Adipocyte (in vitro differentiated cells): Measurements from ENCODE around the gene BOD1L1.

Experiments used
- DNase-seq: peaks from one replicate; pipeline ENCODE4 v3.0.0-alpha.2; 2015; ENCODE audit warnings: low read depth
- H3K27me3 ChIP-seq: replicated peaks from 2 replicates; pipeline ENCODE4 v1.7.0; 2013; ENCODE audit warnings: mild to moderate bottlenecking, low read length, moderate library complexity; ENCODE audit not compliant: control insufficient read depth, insufficient read depth
- H3K36me3 ChIP-seq: 2 replicates; pipeline ENCODE4 v1.7.0; 2013; ENCODE audit warnings: low read length, mild to moderate bottlenecking, moderate library complexity; ENCODE audit not compliant: control insufficient read depth, insufficient read depth, severe bottlenecking
- H3K4me1 ChIP-seq: 2 replicates; pipeline ENCODE4 v1.7.0; 2013; ENCODE audit warnings: mild to moderate bottlenecking, low read length, moderate library complexity; ENCODE audit not compliant: control insufficient read depth, insufficient read depth
- H3K4me3 ChIP-seq: 2 replicates; pipeline ENCODE4 v1.7.0; 2013; ENCODE audit warnings: mild to moderate bottlenecking, low read length, moderate library complexity
- H3K9ac ChIP-seq: 2 replicates; pipeline ENCODE4 v1.7.0; 2013; ENCODE audit warnings: mild to moderate bottlenecking, low read length, moderate library complexity
- H3K9me3 ChIP-seq: 2 replicates; pipeline ENCODE4 v1.7.0; 2013; ENCODE audit warnings: mild to moderate bottlenecking, low read length, moderate library complexity; ENCODE audit not compliant: control insufficient read depth

BOD1L1 gene

GRCh38 chr4:13527981-13528820 is 99.3 kb downstream of the BOD1L1 start:
- DNase-seq, result no peak
- Histone ChIP-seq H3K9ac (no peak overlapping the region), H3K36me3 (no peaks in the 10 kb centered on the region), H3K9me3 (peaks cover 19% of the 10 kb centered on the region), H3K27me3 (peaks cover 51% of the 10 kb centered on the region), H3K4me1 (peaks cover 35% of the 10 kb centered on the region), H3K4me3 (peak overlapping the region; percentile 43)

GRCh38 chr4:13527192-13527980 is 100.1 kb downstream of the BOD1L1 start:
- no peak for DNase-seq
- Histone ChIP-seq H3K27me3 (peaks cover 44% of the 10 kb centered on the region), H3K36me3 (no peaks in the 10 kb centered on the region), H3K9me3 (peaks cover 20% of the 10 kb centered on the region), H3K9ac (no peak overlapping the region), H3K4me1 (peaks cover 37% of the 10 kb centered on the region), H3K4me3 (no peak overlapping the region)

- Histone ChIP-seq H3K4me1 (peaks cover 44% of the 10 kb centered on the region), H3K9ac (no peak overlapping the region), H3K27me3 (peaks cover 37% of the 10 kb centered on the region), H3K9me3 (peaks cover 20% of the 10 kb centered on the region), H3K36me3 (no peaks in the 10 kb centered on the region), H3K4me3 (no peak overlapping the region)
- DNase-seq, result no peak
Measured at GRCh38 chr4:13526658-13527057, 100.9 kb downstream of the BOD1L1 start.

GRCh38 chr4:13525606-13526281 is 101.8 kb downstream of the BOD1L1 start:
- peaks cover 17% of the 10 kb centered on the region for H3K9me3 ChIP-seq
- DNase-seq, result no peak
- no peaks in the 10 kb centered on the region for H3K36me3 ChIP-seq
- H3K4me3 ChIP-seq, result no peak overlapping the region
- H3K9ac ChIP-seq, result peak overlapping the region; percentile 74
- peaks cover 45% of the 10 kb centered on the region for H3K4me1 ChIP-seq
- peaks cover 28% of the 10 kb centered on the region for H3K27me3 ChIP-seq

GRCh38 chr4:13524504-13525243 is 102.9 kb downstream of the BOD1L1 start:
- Histone ChIP-seq H3K36me3 (no peaks in the 10 kb centered on the region), H3K27me3 (peaks cover 17% of the 10 kb centered on the region), H3K4me3 (peak overlapping the region; percentile 62), H3K9ac (peak overlapping the region; percentile 74), H3K4me1 (peaks cover 43% of the 10 kb centered on the region), H3K9me3 (peaks cover 17% of the 10 kb centered on the region)
- DNase-seq, result no peak

GRCh38 chr4:13523591-13524503 is 103.7 kb downstream of the BOD1L1 start:
- Histone ChIP-seq H3K4me1 (peaks cover 41% of the 10 kb centered on the region), H3K4me3 (peak overlapping the region; percentile 62), H3K9ac (no peak overlapping the region), H3K27me3 (peaks cover 9% of the 10 kb centered on the region), H3K36me3 (no peaks in the 10 kb centered on the region), H3K9me3 (peaks cover 17% of the 10 kb centered on the region)
- no peak for DNase-seq

- Histone ChIP-seq H3K4me1 (peaks cover 36% of the 10 kb centered on the region), H3K4me3 (no peak overlapping the region), H3K9ac (no peak overlapping the region), H3K9me3 (peaks cover 17% of the 10 kb centered on the region), H3K36me3 (no peaks in the 10 kb centered on the region), H3K27me3 (peaks cover 2% of the 10 kb centered on the region)
- DNase-seq, result no peak
Measured at GRCh38 chr4:13523105-13523477, 104.4 kb downstream of the BOD1L1 start.

GRCh38 chr4:13522282-13523104 is 105.0 kb downstream of the BOD1L1 start:
- Histone ChIP-seq H3K4me1 (peaks cover 33% of the 10 kb centered on the region), H3K9ac (peak overlapping the region; percentile 49), H3K27me3 (no peaks in the 10 kb centered on the region), H3K9me3 (peaks cover 17% of the 10 kb centered on the region), H3K4me3 (peak overlapping the region; percentile 4), H3K36me3 (no peaks in the 10 kb centered on the region)
- DNase-seq, result no peak

- Histone ChIP-seq H3K4me1 (peaks cover 25% of the 10 kb centered on the region), H3K9ac (no peak overlapping the region), H3K36me3 (no peaks in the 10 kb centered on the region), H3K27me3 (no peaks in the 10 kb centered on the region), H3K4me3 (no peak overlapping the region), H3K9me3 (peaks cover 17% of the 10 kb centered on the region)
- no peak for DNase-seq
Measured at GRCh38 chr4:13521047-13521446, 106.5 kb downstream of the BOD1L1 start.
